Neural progenitor cell (in vitro differentiated cells): ENCODE results near the gene WDR20. TPM values are rescaled to one million over a fixed set of nuclear protein-coding genes. Genes with fewer than 3 reads are reported as not detected.

Source experiments
- DNase-seq: peaks from one replicate; pipeline ENCODE4 v3.0.0-alpha.2; 2016; ENCODE audit warnings: low spot score
- H2AFZ ChIP-seq: fragments of 200-600 bp; sonication (generic); replicated peaks from 2 replicates; pipeline ENCODE4 v1.6.1; 2016; ENCODE audit warnings: antibody characterized with exemption
- H3F3A ChIP-seq: fragments of 200-600 bp; sonication (generic); 2 replicates; pipeline ENCODE4 v1.6.1; 2016; ENCODE audit warnings: antibody characterized with exemption, low read depth
- H3K27ac ChIP-seq: fragments of 200-600 bp; sonication (generic); 2 replicates; pipeline ENCODE4 v1.5.1; 2016; ENCODE audit warnings: mild to moderate bottlenecking
- H3K27me3 ChIP-seq: fragments of 200-600 bp; sonication (generic); 2 replicates; pipeline ENCODE4 v1.6.1; 2016; ENCODE audit warnings: mild to moderate bottlenecking, moderate library complexity
- H3K36me3 ChIP-seq: fragments of 200-600 bp; sonication (generic); 2 replicates; pipeline ENCODE4 v1.5.1; 2016
- H3K4me1 ChIP-seq: fragments of 200-600 bp; sonication (generic); 2 replicates; pipeline ENCODE4 v1.6.1; 2016; ENCODE audit warnings: mixed run types
- H3K4me2 ChIP-seq: fragments of 200-600 bp; sonication (generic); 2 replicates; pipeline ENCODE4 v1.6.1; 2016
- H3K4me3 ChIP-seq: fragments of 200-600 bp; sonication (generic); 2 replicates; pipeline ENCODE4 v1.5.1; 2016
- H3K79me2 ChIP-seq: fragments of 200-600 bp; sonication (generic); 2 replicates; pipeline ENCODE4 v1.6.1; 2016; ENCODE audit warnings: low read depth
- H3K9ac ChIP-seq: fragments of 200-600 bp; sonication (generic); 2 replicates; pipeline ENCODE4 v1.6.1; 2016
- H3K9me3 ChIP-seq: fragments of 200-600 bp; sonication (generic); 2 replicates; pipeline ENCODE4 v1.5.1; 2016; ENCODE audit warnings: low read depth
- H4K20me1 ChIP-seq: fragments of 200-600 bp; sonication (generic); 2 replicates; pipeline ENCODE4 v1.6.1; 2016; ENCODE audit warnings: low read depth
- H3K27ac Mint-ChIP-seq: 3 replicates; pipeline ENCODE4 v1.8.0; 2021; ENCODE audit warnings: mixed read lengths
- H3K27me3 Mint-ChIP-seq: 2 replicates; pipeline ENCODE4 v1.8.0; 2022; ENCODE audit warnings: low read depth, mild to moderate bottlenecking, inconsistent platforms, moderate library complexity, mixed read lengths; ENCODE audit not compliant: insufficient read depth
- H3K36me3 Mint-ChIP-seq: 3 replicates; pipeline ENCODE4 v1.8.0; 2021; ENCODE audit warnings: mixed read lengths
- H3K4me1 Mint-ChIP-seq: 3 replicates; pipeline ENCODE4 v1.8.0; 2021; ENCODE audit warnings: mixed read lengths
- H3K4me3 Mint-ChIP-seq: 3 replicates; pipeline ENCODE4 v1.8.0; 2021; ENCODE audit warnings: mild to moderate bottlenecking, moderate library complexity, mixed read lengths
- H3K9me3 Mint-ChIP-seq: 3 replicates; pipeline ENCODE4 v1.8.0; 2020; ENCODE audit warnings: mixed read lengths
- CTCF ChIP-seq: fragments of 200-600 bp; sonication (generic); IDR thresholded peaks from 2 replicates; pipeline ENCODE4 v1.5.1; 2017; ENCODE audit warnings: antibody characterized with exemption, mild to moderate bottlenecking
- EZH2 ChIP-seq: fragments of 200-600 bp; sonication (generic); IDR thresholded peaks from 2 replicates; pipeline ENCODE4 v1.6.1; 2017; ENCODE audit warnings: antibody characterized with exemption, mild to moderate bottlenecking, moderate library complexity
- EZH2phosphoT487 ChIP-seq: fragments of 200-600 bp; sonication (generic); IDR thresholded peaks from 2 replicates; pipeline ENCODE4 v1.6.1; 2017; ENCODE audit warnings: antibody characterized with exemption
- total RNA-seq: library from RNA; depleted of rRNA; stranded (reverse); fragments of >200 nt; gene quantifications from 2 replicates; pipeline ENCODE4 v1.2.3, GENCODE V29; 2015; ENCODE audit warnings: low replicate concordance

WDR20 gene, protein sequence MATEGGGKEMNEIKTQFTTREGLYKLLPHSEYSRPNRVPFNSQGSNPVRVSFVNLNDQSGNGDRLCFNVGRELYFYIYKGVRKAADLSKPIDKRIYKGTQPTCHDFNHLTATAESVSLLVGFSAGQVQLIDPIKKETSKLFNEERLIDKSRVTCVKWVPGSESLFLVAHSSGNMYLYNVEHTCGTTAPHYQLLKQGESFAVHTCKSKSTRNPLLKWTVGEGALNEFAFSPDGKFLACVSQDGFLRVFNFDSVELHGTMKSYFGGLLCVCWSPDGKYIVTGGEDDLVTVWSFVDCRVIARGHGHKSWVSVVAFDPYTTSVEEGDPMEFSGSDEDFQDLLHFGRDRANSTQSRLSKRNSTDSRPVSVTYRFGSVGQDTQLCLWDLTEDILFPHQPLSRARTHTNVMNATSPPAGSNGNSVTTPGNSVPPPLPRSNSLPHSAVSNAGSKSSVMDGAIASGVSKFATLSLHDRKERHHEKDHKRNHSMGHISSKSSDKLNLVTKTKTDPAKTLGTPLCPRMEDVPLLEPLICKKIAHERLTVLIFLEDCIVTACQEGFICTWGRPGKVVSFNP
- total RNA-seq, result 18.2 and 22.4 TPM in 2 replicates

DNA sequence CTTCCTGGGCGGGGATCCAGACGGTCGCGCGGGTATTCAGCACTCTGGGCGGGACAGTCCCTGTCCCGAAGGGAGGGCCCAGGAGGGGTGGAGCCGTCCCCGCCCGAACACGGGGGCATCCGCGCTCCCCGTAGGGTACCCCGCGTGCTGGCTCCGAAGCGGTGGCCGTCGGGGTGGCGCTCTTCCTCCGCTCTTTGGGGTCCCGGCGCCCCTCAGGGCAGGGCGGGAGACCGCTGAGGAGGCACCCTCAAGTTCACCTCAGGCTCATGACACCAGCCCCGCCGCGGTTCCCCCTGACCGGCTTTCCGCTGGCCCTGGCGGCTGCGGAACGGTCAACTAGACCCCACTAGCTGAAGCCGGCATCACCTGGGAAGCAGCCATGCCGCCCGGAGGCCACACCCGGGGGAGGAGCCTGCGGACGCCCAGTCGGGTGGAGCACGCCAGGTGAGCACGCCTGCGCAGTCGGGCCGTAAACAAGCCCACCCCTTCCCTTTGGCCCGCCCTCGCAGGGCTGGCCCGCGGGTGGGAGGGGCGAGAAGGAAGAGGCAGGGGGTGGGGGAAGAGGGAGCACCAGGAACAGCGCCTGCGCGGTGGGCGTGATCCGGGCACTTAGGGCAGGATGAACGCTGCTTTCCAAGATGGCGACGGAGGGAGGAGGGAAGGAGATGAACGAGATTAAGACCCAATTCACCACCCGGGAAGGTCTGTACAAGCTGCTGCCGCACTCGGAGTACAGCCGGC, at the start of gene WDR20:
TSS of gene WDR20 (plus strand) at position 612 of the 741 bp plus-strand sequence. CDS start at position 639, 27 bp downstream.
- Mint-ChIP-seq H3K9me3 (no peaks in the 10 kb centered on the region), H3K27ac (peak within 1 kb of the TSS; percentile 96), H3K27me3 (peaks cover 2% of the 10 kb centered on the region), H3K4me1 (peaks cover 19% of the 10 kb centered on the region), H3K36me3 (peaks cover 2% of the 10 kb centered on the region), H3K4me3 (peak within 1 kb of the TSS; percentile 99)
- peak within 1 kb of the TSS; percentile 91 for H3K4me3 ChIP-seq
- TF ChIP-seq EZH2 (peak; percentile 30), CTCF (peak; percentile 24), EZH2phosphoT487 (no peak)
- no peaks in the 10 kb centered on the region for H3K9me3 ChIP-seq
- H3F3A ChIP-seq, result peaks cover 8% of the 10 kb centered on the region
- H3K27me3 ChIP-seq, result no peaks in the 10 kb centered on the region
- H2AFZ ChIP-seq, result peak within 1 kb of the TSS; percentile 93
- H3K27ac ChIP-seq, result peak within 1 kb of the TSS; percentile 86
- H3K9ac ChIP-seq, result peak within 1 kb of the TSS; percentile 94
- peaks cover 60% of the 10 kb centered on the region for H3K79me2 ChIP-seq
- H3K4me2 ChIP-seq, result peak within 1 kb of the TSS; percentile 94
- peaks cover 35% of the 10 kb centered on the region for H4K20me1 ChIP-seq
- H3K36me3 ChIP-seq, result no peaks in the 10 kb centered on the region
- peaks cover 19% of the 10 kb centered on the region for H3K4me1 ChIP-seq
- DNase-seq, result peak; percentile 100

DNA sequence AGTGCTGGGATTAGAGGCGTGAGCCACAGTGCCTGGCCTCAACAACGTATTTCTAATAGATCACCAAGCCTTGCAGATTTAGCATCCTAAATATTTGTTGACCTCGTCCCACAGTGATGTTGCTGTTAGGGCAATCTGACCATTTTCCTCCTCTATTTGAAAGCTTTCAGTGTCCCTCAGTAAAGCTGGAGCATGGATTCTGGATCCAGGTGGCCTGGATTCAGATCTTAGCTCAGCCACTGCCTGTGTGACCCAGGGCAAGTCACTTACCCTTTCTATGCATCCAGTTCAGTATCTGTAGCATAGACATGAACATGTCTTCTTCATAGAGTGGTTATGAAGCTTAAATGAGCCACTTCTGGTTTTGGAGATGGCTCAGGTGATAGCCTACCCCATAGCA, 49.0 kb upstream of the WDR20 start:
- H3K4me1 ChIP-seq, result peaks cover 11% of the 10 kb centered on the region
- H2AFZ ChIP-seq, result no peak overlapping the region
- H3K27ac ChIP-seq, result no peak overlapping the region
- Mint-ChIP-seq H3K4me1 (peaks cover 26% of the 10 kb centered on the region), H3K4me3 (no peak overlapping the region), H3K27me3 (peaks cover 6% of the 10 kb centered on the region), H3K9me3 (no peaks in the 10 kb centered on the region), H3K36me3 (peaks cover 5% of the 10 kb centered on the region), H3K27ac (no peak overlapping the region)
- DNase-seq, result no peak
- no peaks in the 10 kb centered on the region for H3K9me3 ChIP-seq
- no peak overlapping the region for H3K9ac ChIP-seq
- no peak overlapping the region for H3K4me2 ChIP-seq
- H3K36me3 ChIP-seq, result no peaks in the 10 kb centered on the region
- H4K20me1 ChIP-seq, result peaks cover 5% of the 10 kb centered on the region
- no peaks in the 10 kb centered on the region for H3K27me3 ChIP-seq
- TF ChIP-seq EZH2, result no peak
- TF ChIP-seq CTCF, result no peak
- no peak for TF ChIP-seq EZH2phosphoT487
- no peak overlapping the region for H3K4me3 ChIP-seq
- peaks cover 12% of the 10 kb centered on the region for H3K79me2 ChIP-seq
- H3F3A ChIP-seq, result peaks cover 23% of the 10 kb centered on the region

DNA sequence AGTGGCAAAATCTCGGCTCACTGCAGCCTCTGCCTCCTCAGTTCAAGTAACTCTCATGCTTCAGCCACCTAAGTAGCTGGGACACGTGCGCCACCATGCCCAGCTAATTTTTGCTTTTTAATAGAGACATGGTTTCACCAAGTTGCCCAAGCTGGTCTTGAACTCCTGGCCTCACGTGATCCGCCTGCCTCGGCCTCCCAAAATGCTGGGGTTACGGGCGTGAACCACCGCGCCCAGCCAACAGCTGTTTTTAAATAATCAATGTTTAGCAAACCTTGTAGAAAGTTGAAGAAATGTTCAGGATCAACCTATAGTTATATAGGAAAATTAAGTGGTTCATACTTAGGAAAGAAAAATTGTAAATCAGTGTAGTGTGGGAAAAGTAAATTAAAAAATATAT, 46.9 kb upstream of the WDR20 start:
- no peak overlapping the region for H2AFZ ChIP-seq
- H3F3A ChIP-seq, result peaks cover 18% of the 10 kb centered on the region
- H3K9me3 ChIP-seq, result no peaks in the 10 kb centered on the region
- Mint-ChIP-seq H3K36me3 (no peaks in the 10 kb centered on the region), H3K27ac (no peak overlapping the region), H3K4me3 (no peak overlapping the region), H3K27me3 (peaks cover 2% of the 10 kb centered on the region), H3K4me1 (peaks cover 29% of the 10 kb centered on the region), H3K9me3 (no peaks in the 10 kb centered on the region)
- no peaks in the 10 kb centered on the region for H3K27me3 ChIP-seq
- no peak overlapping the region for H3K27ac ChIP-seq
- H3K4me3 ChIP-seq, result no peak overlapping the region
- no peak for TF ChIP-seq CTCF
- TF ChIP-seq EZH2phosphoT487, result no peak
- TF ChIP-seq EZH2, result no peak
- H3K36me3 ChIP-seq, result no peaks in the 10 kb centered on the region
- no peak for DNase-seq
- H4K20me1 ChIP-seq, result no peaks in the 10 kb centered on the region
- H3K4me1 ChIP-seq, result peaks cover 15% of the 10 kb centered on the region
- H3K4me2 ChIP-seq, result no peak overlapping the region
- H3K79me2 ChIP-seq, result no peaks in the 10 kb centered on the region
- no peak overlapping the region for H3K9ac ChIP-seq
